ENCODE data around the gene NHEJ1. TPM values are rescaled to one million over a fixed set of nuclear protein-coding genes. Genes with fewer than 3 reads are reported as not detected.

NHEJ1 gene
- polyA plus RNA-seq, 3 donors, result 12.6 to 20.9 (median 20.3) TPM

- intact Hi-C loops (cut with micrococcal nuclease), result loop anchor here in 1 of 2 donors (10.0 kb wide), 1 partner anchor 163 kb away; the partner anchor contains the start of gene CRYBA2
- peaks cover 22 to 38% of the 10 kb centered on the region in 2 donors for H3K36me3 ChIP-seq (replicated peaks in 1 of 2; ENCODE audit: control insufficient read depth in 1 of 2, insufficient read depth in 2 of 2, low read length in 2 of 2)
- no peak for TF ChIP-seq CTCF (IDR thresholded peaks at IDR 0.05)
Measured at GRCh38 chr2:219157396-219157795, 3.2 kb downstream of the NHEJ1 start.

GRCh38 chr2:219155054-219155644, 5.5 kb downstream of the NHEJ1 start:
- no CpG with 5 or more reads among the region's 4 CpGs for WGBS (ENCODE audit: insufficient coverage)
- intact Hi-C loops (cut with micrococcal nuclease), result loop anchor here in 1 of 2 donors (2.0 to 10.0 kb wide), 2 partner anchors 126 to 160 kb away; partner anchors contain the start of gene CRYBA2

More at GRCh38 chr2:219157396-219157795, 3.2 kb downstream of the NHEJ1 start:
- Histone ChIP-seq H3K9ac (ENCODE audit: insufficient read depth, low read length, poor library complexity, severe bottlenecking) (no peak overlapping the region), H3K9me3 (replicated peaks in 1 of 2; ENCODE audit: control insufficient read depth in 1 of 2, insufficient read depth in 1 of 2, low read length in 2 of 2) (no peaks in the 10 kb centered on the region), H3K4me1 (ENCODE audit: control insufficient read depth in 1 of 2, insufficient read depth in 2 of 2, low read length in 2 of 2) (peaks cover 15 to 18% of the 10 kb centered on the region in 2 donors), H2AFZ (ENCODE audit: insufficient read depth, low read depth, low read length, poor library complexity, severe bottlenecking) (no peak overlapping the region), H3K27ac (ENCODE audit: low read depth in 1 of 2, low read length in 2 of 2) (no peak overlapping the region), H3K79me2 (ENCODE audit: insufficient read depth, low read length) (no peaks in the 10 kb centered on the region), H3K4me2 (replicated peaks; ENCODE audit: extremely low read depth, low read length, poor library complexity, severe bottlenecking) (no peak overlapping the region), H4K20me1 (ENCODE audit: insufficient read depth, low read length) (no peaks in the 10 kb centered on the region), H3K4me3 (replicated peaks in 1 of 3; ENCODE audit: low read depth in 2 of 3, low read length in 3 of 3) (no peak overlapping the region), H3K27me3 (ENCODE audit: control insufficient read depth in 2 of 2, insufficient read depth in 2 of 2, low read length in 2 of 2) (no peaks in the 10 kb centered on the region)
- peak overlapping the region in 1 of 7 donors; percentile 8 for H3K27ac Mint-ChIP-seq
- no peak for DNase-seq
- peaks cover 27 to 43% of the 10 kb centered on the region in 2 donors for H3K36me3 Mint-ChIP-seq
- H3K4me3 Mint-ChIP-seq, result no peak overlapping the region
- 95% methylated on average over 4 of the region's 8 CpGs for WGBS (ENCODE audit: insufficient coverage)
- H3K4me1 Mint-ChIP-seq, result peaks cover 15% of the 10 kb centered on the region
- peaks cover 0 to 3% (median 2%) of the 10 kb centered on the region in 3 donors for H3K27me3 Mint-ChIP-seq (ENCODE audit: low read depth in 3 of 3)
- H3K9me3 Mint-ChIP-seq, result no peaks in the 10 kb centered on the region

More at GRCh38 chr2:219155054-219155644, 5.5 kb downstream of the NHEJ1 start:
- Mint-ChIP-seq H3K4me1 (peaks cover 7% of the 10 kb centered on the region), H3K36me3 (peaks cover 36 to 55% of the 10 kb centered on the region in 2 donors), H3K9me3 (no peaks in the 10 kb centered on the region), H3K27ac (no peak overlapping the region), H3K4me3 (no peak overlapping the region), H3K27me3 (ENCODE audit: low read depth in 3 of 3) (peaks cover 0 to 3% (median 2%) of the 10 kb centered on the region in 3 donors)
- Histone ChIP-seq H3K4me3 (replicated peaks in 1 of 3; ENCODE audit: low read depth in 2 of 3, low read length in 3 of 3) (no peak overlapping the region), H3K27me3 (ENCODE audit: control insufficient read depth in 2 of 2, insufficient read depth in 2 of 2, low read length in 2 of 2) (no peaks in the 10 kb centered on the region), H3K4me1 (ENCODE audit: control insufficient read depth in 1 of 2, insufficient read depth in 2 of 2, low read length in 2 of 2) (peaks cover 7% of the 10 kb centered on the region in 2 donors), H4K20me1 (ENCODE audit: insufficient read depth, low read length) (no peaks in the 10 kb centered on the region), H3K9ac (ENCODE audit: insufficient read depth, low read length, poor library complexity, severe bottlenecking) (no peak overlapping the region), H3K36me3 (replicated peaks in 1 of 2; ENCODE audit: control insufficient read depth in 1 of 2, insufficient read depth in 2 of 2, low read length in 2 of 2) (peaks cover 29 to 49% of the 10 kb centered on the region in 2 donors), H2AFZ (ENCODE audit: insufficient read depth, low read depth, low read length, poor library complexity, severe bottlenecking) (no peak overlapping the region), H3K9me3 (replicated peaks in 1 of 2; ENCODE audit: control insufficient read depth in 1 of 2, insufficient read depth in 1 of 2, low read length in 2 of 2) (no peaks in the 10 kb centered on the region), H3K27ac (ENCODE audit: low read depth in 1 of 2, low read length in 2 of 2) (no peak overlapping the region), H3K79me2 (ENCODE audit: insufficient read depth, low read length) (no peaks in the 10 kb centered on the region), H3K4me2 (replicated peaks; ENCODE audit: extremely low read depth, low read length, poor library complexity, severe bottlenecking) (no peak overlapping the region)
- DNase-seq, result peak; percentile 47 to 72 (median 64)
- peak; percentile 70 for TF ChIP-seq CTCF (IDR thresholded peaks at IDR 0.05)
